Measurements from ENCODE around the gene GSC. TPM values are rescaled to one million over a fixed set of nuclear protein-coding genes. Genes with fewer than 3 reads are reported as not detected.

The GSC gene
- total and polyA plus RNA-seq, 2 of the 4 experiments (the other 2 are of a cell fraction): not detected

DNA sequence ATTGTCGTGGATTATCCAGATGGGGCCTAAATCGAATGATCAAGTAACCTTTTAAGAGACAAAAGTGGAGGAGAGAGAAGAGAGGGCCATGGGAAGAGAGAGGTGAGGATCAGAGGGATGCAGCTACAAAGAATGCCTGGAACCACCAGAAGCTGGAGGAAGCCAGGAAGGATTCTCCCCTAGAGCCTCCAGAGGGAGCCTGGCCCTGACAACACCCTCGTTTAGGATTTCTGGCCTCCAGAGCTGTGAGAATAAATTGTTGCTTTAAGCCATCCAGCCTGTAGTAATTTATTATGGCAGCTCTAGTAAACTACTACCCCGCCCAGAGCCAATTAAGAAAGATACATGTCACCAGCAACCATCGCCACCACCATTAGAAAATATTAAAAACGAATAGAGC lies 46.2 kb upstream of the GSC start:
- Histone ChIP-seq H2AFZ (replicated peaks; ENCODE audit: low read length, poor library complexity) (no peak overlapping the region), H3K9ac (ENCODE audit: low read depth, low read length) (no peak overlapping the region), H3K4me3 (ENCODE audit: insufficient read depth, low read depth, low read length) (no peak overlapping the region), H3K9me3 (ENCODE audit: control insufficient read depth, insufficient read depth, low read length) (peaks cover 18% of the 10 kb centered on the region), H2AK5ac (ENCODE audit: low read depth, low read length) (no peak overlapping the region), H3K27ac (ENCODE audit: insufficient read depth, low read length) (no peak overlapping the region), H4K91ac (ENCODE audit: insufficient read depth, low read depth, low read length) (no peak overlapping the region), H3K27me3 (ENCODE audit: control insufficient read depth, insufficient read depth, low read length) (no peaks in the 10 kb centered on the region), H3K56ac (ENCODE audit: extremely low read depth, insufficient read depth, low read length) (no peak overlapping the region), H3K18ac (ENCODE audit: low read depth, low read length) (no peak overlapping the region), H3K36me3 (ENCODE audit: control insufficient read depth, insufficient read depth, low read length) (no peaks in the 10 kb centered on the region), H4K5ac (ENCODE audit: low read depth, low read length) (no peak overlapping the region), H4K20me1 (ENCODE audit: insufficient read depth, low read length) (no peaks in the 10 kb centered on the region), H3K4ac (ENCODE audit: low read depth, low read length) (no peak overlapping the region), H3K23ac (ENCODE audit: low read depth, low read length) (no peak overlapping the region), H2BK120ac (ENCODE audit: low read depth, low read length) (no peak overlapping the region), H3K4me2 (ENCODE audit: low read depth, low read length) (no peak overlapping the region), H3K4me1 (ENCODE audit: control insufficient read depth, insufficient read depth, low read length) (no peaks in the 10 kb centered on the region), H3K79me1 (ENCODE audit: low read depth in 1 of 2, low read length in 2 of 2) (no peaks in the 10 kb centered on the region), H3K9me1 (ENCODE audit: insufficient read depth, low read length) (no peaks in the 10 kb centered on the region), H2BK5ac (ENCODE audit: low read depth, low read length, poor library complexity, severe bottlenecking) (no peak overlapping the region), H4K8ac (ENCODE audit: low read depth in 2 of 2, low read length in 2 of 2) (no peak overlapping the region), H2AK9ac (replicated peaks; ENCODE audit: low read depth, low read length, poor library complexity) (no peak overlapping the region), H3K14ac (replicated peaks; ENCODE audit: low read depth, low read length) (no peak overlapping the region), H2BK20ac (ENCODE audit: low read depth, low read length) (no peak overlapping the region), H2BK15ac (ENCODE audit: low read depth, low read length) (no peak overlapping the region)
- WGBS, 2 experiments (ENCODE audit: extremely low coverage in 2 of 2, insufficient read length in 1 of 2): no CpG with 5 or more reads among the region's 6 CpGs
- no peak for DNase-seq
- no TSS peak for BruUV-seq (replicated peaks)
- ChIA-PET CTCF (no interaction called here), POLR2A (ENCODE audit: unreplicated experiment) (no interaction called here)
- no peak for ATAC-seq (ENCODE audit: low read depth)
- intact Hi-C loops (cut with micrococcal nuclease): no loop called here
- dilution Hi-C loops (cut with HindIII; ENCODE audit: low sequenced_read_pairs, unreplicated experiment): no loop called here
- TF ChIP-seq FOS (IDR thresholded peaks at IDR 0.05; ENCODE audit: low read depth, low read length): no peak
- no peak for TF ChIP-seq SMC3 (IDR thresholded peaks at IDR 0.05; ENCODE audit: low read depth, low read length)
- in situ Hi-C loops (cut with MboI; ENCODE audit: low sequenced_read_pairs): no loop called here

All from IMR-90 (cell line).